ENCODE data around the gene AAK1. TPM values are rescaled to one million over a fixed set of nuclear protein-coding genes. Genes with fewer than 3 reads are reported as not detected.

Gene AAK1
- polyA plus RNA-seq, 3 donors, result 9.8 to 18.9 (median 10.8) TPM

- H3K27me3 ChIP-seq (ENCODE audit: control insufficient read depth in 2 of 2, insufficient read depth in 2 of 2, low read length in 2 of 2), result no peaks in the 10 kb centered on the region
- H3K27ac ChIP-seq (ENCODE audit: low read depth in 1 of 2, low read length in 2 of 2), result no peak overlapping the region
- no peak for DNase-seq
- H4K20me1 ChIP-seq (ENCODE audit: insufficient read depth, low read length), result peaks cover 78% of the 10 kb centered on the region
- Mint-ChIP-seq H3K27ac (peak overlapping the region in 2 of 7 donors; percentile 3 to 52), H3K27me3 (ENCODE audit: low read depth in 3 of 3) (no peaks in the 10 kb centered on the region), H3K36me3 (peaks cover 0 to 6% of the 10 kb centered on the region in 2 donors), H3K4me1 (peaks cover 29% of the 10 kb centered on the region), H3K4me3 (no peak overlapping the region), H3K9me3 (no peaks in the 10 kb centered on the region)
- intact Hi-C loops (cut with micrococcal nuclease), result no loop called here
- no peaks in the 10 kb centered on the region for H3K9me3 ChIP-seq (replicated peaks in 1 of 2; ENCODE audit: control insufficient read depth in 1 of 2, insufficient read depth in 1 of 2, low read length in 2 of 2)
- no peak overlapping the region for H3K9ac ChIP-seq (ENCODE audit: insufficient read depth, low read length, poor library complexity, severe bottlenecking)
- WGBS (ENCODE audit: insufficient coverage), result 100% methylated on average over 3 of the region's 6 CpGs
- H2AFZ ChIP-seq (ENCODE audit: insufficient read depth, low read depth, low read length, poor library complexity, severe bottlenecking), result no peak overlapping the region
- H3K4me2 ChIP-seq (replicated peaks; ENCODE audit: extremely low read depth, low read length, poor library complexity, severe bottlenecking), result no peak overlapping the region
- H3K4me1 ChIP-seq (ENCODE audit: control insufficient read depth in 1 of 2, insufficient read depth in 2 of 2, low read length in 2 of 2), result peaks cover 48 to 55% of the 10 kb centered on the region in 2 donors
- H3K4me3 ChIP-seq (replicated peaks in 1 of 3; ENCODE audit: low read depth in 2 of 3, low read length in 3 of 3), result no peak overlapping the region
- peaks cover 0 to 7% of the 10 kb centered on the region in 2 donors for H3K36me3 ChIP-seq (replicated peaks in 1 of 2; ENCODE audit: control insufficient read depth in 1 of 2, insufficient read depth in 2 of 2, low read length in 2 of 2)
- H3K79me2 ChIP-seq (ENCODE audit: insufficient read depth, low read length), result peaks cover 97% of the 10 kb centered on the region
- TF ChIP-seq, protein P1, sequence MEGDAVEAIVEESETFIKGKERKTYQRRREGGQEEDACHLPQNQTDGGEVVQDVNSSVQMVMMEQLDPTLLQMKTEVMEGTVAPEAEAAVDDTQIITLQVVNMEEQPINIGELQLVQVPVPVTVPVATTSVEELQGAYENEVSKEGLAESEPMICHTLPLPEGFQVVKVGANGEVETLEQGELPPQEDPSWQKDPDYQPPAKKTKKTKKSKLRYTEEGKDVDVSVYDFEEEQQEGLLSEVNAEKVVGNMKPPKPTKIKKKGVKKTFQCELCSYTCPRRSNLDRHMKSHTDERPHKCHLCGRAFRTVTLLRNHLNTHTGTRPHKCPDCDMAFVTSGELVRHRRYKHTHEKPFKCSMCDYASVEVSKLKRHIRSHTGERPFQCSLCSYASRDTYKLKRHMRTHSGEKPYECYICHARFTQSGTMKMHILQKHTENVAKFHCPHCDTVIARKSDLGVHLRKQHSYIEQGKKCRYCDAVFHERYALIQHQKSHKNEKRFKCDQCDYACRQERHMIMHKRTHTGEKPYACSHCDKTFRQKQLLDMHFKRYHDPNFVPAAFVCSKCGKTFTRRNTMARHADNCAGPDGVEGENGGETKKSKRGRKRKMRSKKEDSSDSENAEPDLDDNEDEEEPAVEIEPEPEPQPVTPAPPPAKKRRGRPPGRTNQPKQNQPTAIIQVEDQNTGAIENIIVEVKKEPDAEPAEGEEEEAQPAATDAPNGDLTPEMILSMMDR (IDR thresholded peaks at IDR 0.05), result no peak
Measured at GRCh38 chr2:69629921-69630608, 13.5 kb downstream of the AAK1 start.

DNA sequence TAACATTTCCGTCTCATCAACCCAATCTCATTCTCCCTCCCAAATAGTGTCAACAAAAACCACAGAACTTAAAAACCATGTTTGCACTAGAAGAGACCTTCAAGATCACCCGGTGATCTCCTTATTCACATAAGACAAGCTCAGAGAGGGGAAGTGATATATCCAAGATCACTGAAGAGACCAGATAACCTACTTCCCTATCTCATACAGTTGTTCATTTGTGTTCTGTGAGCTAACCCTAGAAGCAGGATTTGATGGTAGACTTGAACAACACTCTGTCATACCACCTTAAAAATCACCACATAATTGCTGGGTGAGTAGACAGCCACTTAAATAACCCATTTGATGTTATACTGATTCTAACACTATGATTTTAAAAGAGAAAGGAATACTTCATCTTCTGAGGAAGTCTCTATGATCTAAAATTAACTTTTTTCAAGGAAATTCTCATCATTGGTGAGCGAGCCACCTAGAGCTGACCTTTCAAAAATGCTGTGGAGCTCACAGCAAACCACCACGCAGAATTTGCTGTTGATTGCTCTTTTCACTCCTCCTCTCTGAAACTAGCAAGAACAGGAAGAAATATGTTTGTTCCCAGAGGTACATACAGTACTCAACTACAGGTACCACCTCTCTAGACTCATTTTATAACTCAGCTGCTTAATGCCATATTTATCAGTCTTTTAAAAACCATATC lies 15.1 kb downstream of the AAK1 start:
- no peak overlapping the region for H3K4me3 Mint-ChIP-seq
- peaks cover 16% of the 10 kb centered on the region for H3K4me1 Mint-ChIP-seq
- Histone ChIP-seq H3K4me1 (ENCODE audit: control insufficient read depth in 1 of 2, insufficient read depth in 2 of 2, low read length in 2 of 2) (peaks cover 52 to 59% of the 10 kb centered on the region in 2 donors), H3K36me3 (replicated peaks in 1 of 2; ENCODE audit: control insufficient read depth in 1 of 2, insufficient read depth in 2 of 2, low read length in 2 of 2) (peaks cover 0 to 7% of the 10 kb centered on the region in 2 donors), H3K79me2 (ENCODE audit: insufficient read depth, low read length) (peaks cover 98% of the 10 kb centered on the region), H3K27ac (ENCODE audit: low read depth in 1 of 2, low read length in 2 of 2) (peak overlapping the region in 1 of 2 donors; percentile 58), H3K4me2 (replicated peaks; ENCODE audit: extremely low read depth, low read length, poor library complexity, severe bottlenecking) (peak overlapping the region; percentile 49), H3K4me3 (replicated peaks in 1 of 3; ENCODE audit: low read depth in 2 of 3, low read length in 3 of 3) (no peak overlapping the region), H4K20me1 (ENCODE audit: insufficient read depth, low read length) (peaks cover 76% of the 10 kb centered on the region), H3K9me3 (replicated peaks in 1 of 2; ENCODE audit: control insufficient read depth in 1 of 2, insufficient read depth in 1 of 2, low read length in 2 of 2) (no peaks in the 10 kb centered on the region), H3K27me3 (ENCODE audit: control insufficient read depth in 2 of 2, insufficient read depth in 2 of 2, low read length in 2 of 2) (no peaks in the 10 kb centered on the region), H2AFZ (ENCODE audit: insufficient read depth, low read depth, low read length, poor library complexity, severe bottlenecking) (no peak overlapping the region), H3K9ac (ENCODE audit: insufficient read depth, low read length, poor library complexity, severe bottlenecking) (no peak overlapping the region)
- H3K36me3 Mint-ChIP-seq, result peaks cover 0 to 6% of the 10 kb centered on the region in 2 donors
- no peaks in the 10 kb centered on the region for H3K9me3 Mint-ChIP-seq
- intact Hi-C loops (cut with micrococcal nuclease), result no loop called here
- no peaks in the 10 kb centered on the region for H3K27me3 Mint-ChIP-seq (ENCODE audit: low read depth in 3 of 3)
- DNase-seq, result peak; percentile 48 to 64 (median 62)
- no CpG with 5 or more reads among the region's 4 CpGs for WGBS (ENCODE audit: insufficient coverage)
- TF ChIP-seq, protein P1 (IDR thresholded peaks at IDR 0.05), result no peak
- peak overlapping the region in 3 of 7 donors; percentile 20 to 61 (median 27) for H3K27ac Mint-ChIP-seq

All from CD14-positive monocyte (primary cell).